GM18873 (cell line): ENCODE results near the gene CABLES2.

Source experiments
- ATAC-seq: cut with Tn5 transposase; IDR thresholded peaks from one replicate; pipeline ENCODE4 v1.9.1; 2021; ENCODE audit warnings: mild to moderate bottlenecking, moderate library complexity, moderate number of reproducible peaks; ENCODE audit not compliant: unreplicated experiment, low FRiP score

CABLES2 gene

GRCh38 chr20:62353289-62354030 is 53.6 kb downstream of the CABLES2 start:
- no peak for ATAC-seq

- no peak for ATAC-seq
These were observed 54.4 kb downstream of the CABLES2 start for GRCh38 chr20:62352402-62353288.

- ATAC-seq = no peak
These were observed 55.4 kb downstream of the CABLES2 start for GRCh38 chr20:62351469-62352401.

GRCh38 chr20:62350629-62351422 is 56.3 kb downstream of the CABLES2 start:
- ATAC-seq = no peak

- no peak for ATAC-seq
These were observed 56.9 kb downstream of the CABLES2 start for GRCh38 chr20:62350098-62350628.

GRCh38 chr20:62349556-62350097 is 57.5 kb downstream of the CABLES2 start:
- no peak for ATAC-seq

- ATAC-seq = no peak
These were observed 58.5 kb downstream of the CABLES2 start for GRCh38 chr20:62348604-62349003.

GRCh38 chr20:62347445-62347844 is 59.6 kb downstream of the CABLES2 start:
- ATAC-seq = no peak

- ATAC-seq = no peak
These were observed 60.0 kb downstream of the CABLES2 start for GRCh38 chr20:62347151-62347404.

GRCh38 chr20:62346398-62347150 is 60.5 kb downstream of the CABLES2 start:
- ATAC-seq = no peak

GRCh38 chr20:62345681-62346370 is 61.3 kb downstream of the CABLES2 start:
- no peak for ATAC-seq

- ATAC-seq = no peak
These were observed 62.3 kb downstream of the CABLES2 start for GRCh38 chr20:62344782-62345181.

- ATAC-seq = no peak
These were observed 63.0 kb downstream of the CABLES2 start for GRCh38 chr20:62344092-62344491.

- no peak for ATAC-seq
These were observed 64.2 kb downstream of the CABLES2 start for GRCh38 chr20:62342910-62343309.

- peak; percentile 61 for ATAC-seq
These were observed 67.4 kb downstream of the CABLES2 start for GRCh38 chr20:62339647-62340062.
